K562 (cell line): ENCODE data around the gene CNGA1.

ENCODE experiments used
- ETS1 ChIP-seq: conservative IDR thresholded peaks from 2 replicates; pipeline ENCODE4 v1.6.1; 2011; ENCODE audit warnings: low read depth, mild to moderate bottlenecking, low read length; ENCODE audit not compliant: control insufficient read depth
- MAFK ChIP-seq: IDR thresholded peaks from 2 replicates; pipeline ENCODE4 v1.6.1; 2011; ENCODE audit warnings: low read length, improper control_type of control experiment
- NFE2 ChIP-seq: IDR thresholded peaks from 2 replicates; pipeline ENCODE4 v1.6.1; 2014; ENCODE audit warnings: antibody characterized with exemption, low read depth
- POLR2A ChIP-seq: fragments of 450-650 bp; conservative IDR thresholded peaks from 2 replicates; pipeline ENCODE4 v1.6.1; 2016
- RBM39 ChIP-seq: fragments of 200-400 bp; formaldehyde crosslinking; optimal IDR thresholded peaks from 2 replicates; pipeline ENCODE3; 2018; ENCODE audit warnings: low read depth, low read length
- TEAD4 ChIP-seq, 2 experiments: sonication (generic) in 1 of 2; formaldehyde crosslinking in 1 of 2; IDR thresholded peaks; 2 replicates each; pipeline versions ENCODE4 v1.6.1 to v1.8.0; 2012 to 2022; ENCODE audit warnings: borderline replicate concordance in 1 of 2, inconsistent platforms in 1 of 2, low read length in 1 of 2, mild to moderate bottlenecking in 1 of 2, missing genetic modification reagents in 1 of 2
- USF1 ChIP-seq: sonication (generic); formaldehyde crosslinking; IDR thresholded peaks from 2 replicates; pipeline ENCODE4 v1.9.0; 2022; ENCODE audit warnings: mild to moderate bottlenecking, missing genetic modification reagents
- ZNF274 ChIP-seq: IDR thresholded peaks from 2 replicates; pipeline ENCODE4 v1.6.1; 2011; ENCODE audit warnings: low read depth, mild to moderate bottlenecking, low read length, moderate library complexity, borderline replicate concordance
- ZNF431 ChIP-seq: sonication (generic); formaldehyde crosslinking; IDR thresholded peaks from 2 replicates; pipeline ENCODE4 v1.8.0; 2022; ENCODE audit warnings: mild to moderate bottlenecking, missing genetic modification reagents
- ZNF589 ChIP-seq: fragments of 200-800 bp; sonication (Bioruptor generic); IDR thresholded peaks from 2 replicates; pipeline ENCODE4 v1.6.1; 2016; ENCODE audit warnings: low read depth, missing genetic modification characterization, missing compliant biosample characterization
- ZNF76 ChIP-seq: fragments of 250-450 bp; sonication (Bioruptor Pico); IDR thresholded peaks from 2 replicates; pipeline ENCODE4 v1.4.0; 2020; ENCODE audit warnings: mild to moderate bottlenecking, moderate library complexity, borderline replicate concordance

- TF ChIP-seq USF1 (CRISPR knock-in tag) (no peak), NFE2 (peak; percentile 15; the same call in 1 of the 2 replicates), RBM39 (no peak), TEAD4 (IDR thresholded peaks at IDR 0.05; ENCODE audit: low read length) (peak; percentile 23; the same call in 1 of the 2 replicates), TEAD4 (CRISPR knock-in tag; IDR thresholded peaks at IDR 0.05; ENCODE audit: borderline replicate concordance) (no peak), ZNF76 (CRISPR knock-in tag) (no peak), ZNF431 (no peak), POLR2A (no peak), ETS1 (no peak), ZNF589 (CRISPR knock-in tag) (no peak), MAFK (no peak), ZNF274 (no peak)
Observed at GRCh38 chr4:47913330-47913729, 103.2 kb downstream of the CNGA1 start.
